ENCODE data around the gene LARP6.
"Not testable (repeated sequence)": the region's sequence is repeated elsewhere in the genome, so short reads cannot be mapped to it uniquely, and the experiment has no call there.

DNA sequence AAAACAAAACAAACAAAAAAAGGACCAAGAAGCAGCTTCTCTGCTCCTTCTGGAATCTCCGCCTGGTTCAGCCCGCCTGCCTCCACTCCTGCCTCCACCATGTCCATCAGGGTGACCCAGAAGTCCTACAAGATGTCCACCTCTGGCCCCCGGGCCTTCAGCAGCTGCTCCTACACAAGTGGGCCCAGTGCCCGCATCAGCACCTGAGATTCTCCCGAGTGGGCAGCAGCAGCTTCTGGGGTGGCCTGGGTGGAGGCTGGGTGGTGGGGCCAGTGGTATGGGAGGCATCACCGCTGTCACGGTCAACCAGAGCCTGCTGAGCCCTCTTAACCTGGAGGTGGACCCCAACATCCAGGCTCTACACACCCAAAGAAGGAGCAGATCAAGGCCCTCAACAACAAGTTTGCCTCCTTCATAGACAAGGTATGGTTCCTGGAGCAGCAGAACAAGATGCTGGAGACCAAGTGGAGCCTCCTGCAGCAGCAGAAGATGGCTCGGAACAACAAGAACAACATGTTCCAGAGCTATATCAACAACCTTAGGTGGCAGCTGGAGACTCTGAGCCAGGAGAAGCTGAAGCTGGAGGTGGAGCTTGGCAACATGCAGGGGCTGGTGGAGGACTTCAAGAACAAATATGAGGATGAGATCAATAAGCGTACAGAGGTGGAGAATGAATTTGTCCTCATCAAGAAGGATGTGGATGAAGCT is 4.8 kb upstream of the LARP6 start:
- TF ChIP-seq, protein P1, sequence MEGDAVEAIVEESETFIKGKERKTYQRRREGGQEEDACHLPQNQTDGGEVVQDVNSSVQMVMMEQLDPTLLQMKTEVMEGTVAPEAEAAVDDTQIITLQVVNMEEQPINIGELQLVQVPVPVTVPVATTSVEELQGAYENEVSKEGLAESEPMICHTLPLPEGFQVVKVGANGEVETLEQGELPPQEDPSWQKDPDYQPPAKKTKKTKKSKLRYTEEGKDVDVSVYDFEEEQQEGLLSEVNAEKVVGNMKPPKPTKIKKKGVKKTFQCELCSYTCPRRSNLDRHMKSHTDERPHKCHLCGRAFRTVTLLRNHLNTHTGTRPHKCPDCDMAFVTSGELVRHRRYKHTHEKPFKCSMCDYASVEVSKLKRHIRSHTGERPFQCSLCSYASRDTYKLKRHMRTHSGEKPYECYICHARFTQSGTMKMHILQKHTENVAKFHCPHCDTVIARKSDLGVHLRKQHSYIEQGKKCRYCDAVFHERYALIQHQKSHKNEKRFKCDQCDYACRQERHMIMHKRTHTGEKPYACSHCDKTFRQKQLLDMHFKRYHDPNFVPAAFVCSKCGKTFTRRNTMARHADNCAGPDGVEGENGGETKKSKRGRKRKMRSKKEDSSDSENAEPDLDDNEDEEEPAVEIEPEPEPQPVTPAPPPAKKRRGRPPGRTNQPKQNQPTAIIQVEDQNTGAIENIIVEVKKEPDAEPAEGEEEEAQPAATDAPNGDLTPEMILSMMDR (optimal IDR thresholded peaks at IDR 0.05 in 1 of 3, IDR thresholded peaks at IDR 0.05 in 1 of 3, conservative IDR thresholded peaks at IDR 0.05 in 1 of 3; ENCODE audit: extremely low read depth in 1 of 3, insufficient read depth in 2 of 3, low read length in 3 of 3) = not testable (repeated sequence)
- not testable (repeated sequence) for TF ChIP-seq EZH2 (IDR thresholded peaks at IDR 0.05; ENCODE audit: low read length)

All from keratinocyte (primary cell).